NCI-H345 (cell line): ENCODE results near the gene ALDH4A1.

Source experiments
- DNase-seq: peaks from one replicate; lab custom pipeline; 2025; lab: John Stamatoyannopoulos, UW

The ALDH4A1 gene

GRCh38 chr1:18922848-18923755 is 20.7 kb upstream of the ALDH4A1 start:
- peak; percentile 22 for DNase-seq

GRCh38 chr1:18922319-18922726 is 20.0 kb upstream of the ALDH4A1 start:
- peak; percentile 59 for DNase-seq

GRCh38 chr1:18921516-18922251 is 19.3 kb upstream of the ALDH4A1 start:
- DNase-seq = no peak

- DNase-seq = no peak
Observed at GRCh38 chr1:18920931-18921330, 18.6 kb upstream of the ALDH4A1 start.

GRCh38 chr1:18919956-18920355 is 17.6 kb upstream of the ALDH4A1 start:
- no peak for DNase-seq

GRCh38 chr1:18919197-18919905 is 17.0 kb upstream of the ALDH4A1 start:
- DNase-seq = no peak

- no peak for DNase-seq
Observed at GRCh38 chr1:18918417-18918816, 16.1 kb upstream of the ALDH4A1 start.

- no peak for DNase-seq
Observed at GRCh38 chr1:18917071-18917799, 14.9 kb upstream of the ALDH4A1 start.

GRCh38 chr1:18915341-18915740 is 13.0 kb upstream of the ALDH4A1 start:
- no peak for DNase-seq

GRCh38 chr1:18913065-18913835 is 10.9 kb upstream of the ALDH4A1 start:
- peak; percentile 45 for DNase-seq

- no peak for DNase-seq
Observed at GRCh38 chr1:18912550-18912949, 10.2 kb upstream of the ALDH4A1 start.

- no peak for DNase-seq
Observed at GRCh38 chr1:18908911-18909771, 6.8 kb upstream of the ALDH4A1 start.

- DNase-seq = no peak
Observed at GRCh38 chr1:18907917-18908845, 5.8 kb upstream of the ALDH4A1 start.

GRCh38 chr1:18907021-18907916 is 4.9 kb upstream of the ALDH4A1 start:
- peak; percentile 56 for DNase-seq

- no peak for DNase-seq
Observed at GRCh38 chr1:18903291-18903756, 969 bp upstream of the ALDH4A1 start.

GRCh38 chr1:18901952-18902522 is 318 bp downstream of the ALDH4A1 start:
- DNase-seq = no peak
